Superior temporal gyrus (tissue), 1 donor: Measurements from ENCODE around the gene ELL3.
"Not testable (repeated sequence)": the region's sequence is repeated elsewhere in the genome, so short reads cannot be mapped to it uniquely, and the experiment has no call there.

Source experiments
- DNase-seq: peaks from one replicate; pipeline ENCODE4 v3.0.0-alpha.2; 2016; ENCODE audit errors: extremely low spot score

Gene ELL3

GRCh38 chr15:43791993-43792760 lies 15.4 kb upstream of the ELL3 start, which contains the start of gene SERF2:
Gene SERF2, plus strand, starts transcription at chr15:43792320. Its CDS starts 57 bp downstream, at chr15:43792377.
- peak; percentile 99 for DNase-seq

GRCh38 chr15:43789409-43789808 lies 12.6 kb upstream of the ELL3 start:
- no peak for DNase-seq

- no peak for DNase-seq
Measured at GRCh38 chr15:43779016-43779415, 2.2 kb upstream of the ELL3 start.

GRCh38 chr15:43777267-43777914 lies 625 bp upstream of the ELL3 start:
- peak; percentile 62 for DNase-seq

GRCh38 chr15:43776101-43776717 lies 557 bp downstream of the ELL3 start:
- no peak for DNase-seq

- DNase-seq, result no peak
Measured at GRCh38 chr15:43775411-43775965, 1.3 kb downstream of the ELL3 start.

- no peak for DNase-seq
Measured at GRCh38 chr15:43774062-43774461, 2.7 kb downstream of the ELL3 start.

- DNase-seq, result no peak
Measured at GRCh38 chr15:43772624-43773023, 4.1 kb downstream of the ELL3 start.

GRCh38 chr15:43771816-43772215 lies 5.0 kb downstream of the ELL3 start:
- DNase-seq, result no peak

- peak; percentile 78 for DNase-seq
Measured at GRCh38 chr15:43769584-43770228, 7.1 kb downstream of the ELL3 start.

GRCh38 chr15:43763819-43764446 lies 12.8 kb downstream of the ELL3 start:
- no peak for DNase-seq

GRCh38 chr15:43762824-43763223 lies 13.9 kb downstream of the ELL3 start:
- no peak for DNase-seq

GRCh38 chr15:43751885-43752284 lies 24.9 kb downstream of the ELL3 start:
- DNase-seq, result no peak

- DNase-seq, result no peak
Measured at GRCh38 chr15:43749690-43750345, 26.9 kb downstream of the ELL3 start.

- DNase-seq, result no peak
Measured at GRCh38 chr15:43748376-43748775, 28.4 kb downstream of the ELL3 start.

GRCh38 chr15:43746903-43747309 lies 29.9 kb downstream of the ELL3 start:
- not testable (repeated sequence) for DNase-seq

- peak; percentile 92 for DNase-seq
Measured at GRCh38 chr15:43746245-43746902, 30.4 kb downstream of the ELL3 start, which contains the start of gene PDIA3. Gene PDIA3, plus strand, starts transcription at chr15:43746438. Its CDS starts 102 bp downstream, at chr15:43746540.

- DNase-seq, result no peak
Measured at GRCh38 chr15:43735416-43735815, 41.4 kb downstream of the ELL3 start.

- peak; percentile 54 for DNase-seq
Measured at GRCh38 chr15:43728053-43728725, 48.6 kb downstream of the ELL3 start.

- not testable (repeated sequence) for DNase-seq
Measured at GRCh38 chr15:43726306-43726705, 50.5 kb downstream of the ELL3 start.
